Kidney epithelial cell (primary cell): ENCODE data around the gene HDAC7. TPM values are rescaled to one million over a fixed set of nuclear protein-coding genes. Genes with fewer than 3 reads are reported as not detected.

Source experiments
- DNase-seq: peaks from one replicate; pipeline ENCODE4 v3.0.0-alpha.2; 2010; ENCODE audit warnings: low read depth
- H3K27me3 ChIP-seq: 2 replicates; pipeline ENCODE4 v1.6.0; 2011; ENCODE audit warnings: low read length; ENCODE audit not compliant: control insufficient read depth, insufficient read depth
- H3K36me3 ChIP-seq: 2 replicates; pipeline ENCODE4 v1.5.1; 2011; ENCODE audit warnings: low read length; ENCODE audit not compliant: control insufficient read depth, insufficient read depth
- H3K4me3 ChIP-seq: 2 replicates; pipeline ENCODE4 v1.5.1; 2011; ENCODE audit warnings: low read depth, mild to moderate bottlenecking, control low read depth, low read length
- CTCF ChIP-seq: IDR thresholded peaks from 2 replicates; pipeline ENCODE4 v1.5.1; 2011; ENCODE audit warnings: mild to moderate bottlenecking, moderate library complexity, low read length, control low read depth, inconsistent platforms; ENCODE audit not compliant: insufficient read depth, poor library complexity, severe bottlenecking
- total RNA-seq: library from RNA; depleted of rRNA; stranded (reverse); fragments of >200 nt; gene quantifications from 2 replicates; pipeline ENCODE4 v1.2.3, GENCODE V29; 2015

HDAC7 gene
- total RNA-seq, 1 donor from 2014 or later, result 52.1 TPM

GRCh38 chr12:47795814-47796411 lies 23.8 kb downstream of the HDAC7 start:
- H3K27me3 ChIP-seq, result no peaks in the 10 kb centered on the region
- no peak for TF ChIP-seq CTCF
- no peak overlapping the region for H3K4me3 ChIP-seq
- no peak for DNase-seq
- H3K36me3 ChIP-seq, result peaks cover 9% of the 10 kb centered on the region

- DNase-seq, result no peak
- Histone ChIP-seq H3K36me3 (peaks cover 9% of the 10 kb centered on the region), H3K4me3 (no peak overlapping the region), H3K27me3 (no peaks in the 10 kb centered on the region)
- no peak for TF ChIP-seq CTCF
Measured at GRCh38 chr12:47795121-47795813, 24.4 kb downstream of the HDAC7 start.

- Histone ChIP-seq H3K4me3 (no peak overlapping the region), H3K36me3 (peaks cover 9% of the 10 kb centered on the region), H3K27me3 (no peaks in the 10 kb centered on the region)
- TF ChIP-seq CTCF, result no peak
- no peak for DNase-seq
Measured at GRCh38 chr12:47794679-47795078, 25.0 kb downstream of the HDAC7 start.

GRCh38 chr12:47793015-47793681 lies 26.6 kb downstream of the HDAC7 start:
- Histone ChIP-seq H3K36me3 (peaks cover 7% of the 10 kb centered on the region), H3K4me3 (no peak overlapping the region)
- no peak for TF ChIP-seq CTCF

GRCh38 chr12:47791874-47792273 lies 27.8 kb downstream of the HDAC7 start:
- no peak for DNase-seq
- H3K4me3 ChIP-seq, result no peak overlapping the region
- H3K36me3 ChIP-seq, result peaks cover 13% of the 10 kb centered on the region
- TF ChIP-seq CTCF, result no peak
- no peaks in the 10 kb centered on the region for H3K27me3 ChIP-seq

More at GRCh38 chr12:47793015-47793681, 26.6 kb downstream of the HDAC7 start:
- no peaks in the 10 kb centered on the region for H3K27me3 ChIP-seq
- no peak for DNase-seq
